ENCODE measurements around the gene CABP1.

Gene CABP1

DNA sequence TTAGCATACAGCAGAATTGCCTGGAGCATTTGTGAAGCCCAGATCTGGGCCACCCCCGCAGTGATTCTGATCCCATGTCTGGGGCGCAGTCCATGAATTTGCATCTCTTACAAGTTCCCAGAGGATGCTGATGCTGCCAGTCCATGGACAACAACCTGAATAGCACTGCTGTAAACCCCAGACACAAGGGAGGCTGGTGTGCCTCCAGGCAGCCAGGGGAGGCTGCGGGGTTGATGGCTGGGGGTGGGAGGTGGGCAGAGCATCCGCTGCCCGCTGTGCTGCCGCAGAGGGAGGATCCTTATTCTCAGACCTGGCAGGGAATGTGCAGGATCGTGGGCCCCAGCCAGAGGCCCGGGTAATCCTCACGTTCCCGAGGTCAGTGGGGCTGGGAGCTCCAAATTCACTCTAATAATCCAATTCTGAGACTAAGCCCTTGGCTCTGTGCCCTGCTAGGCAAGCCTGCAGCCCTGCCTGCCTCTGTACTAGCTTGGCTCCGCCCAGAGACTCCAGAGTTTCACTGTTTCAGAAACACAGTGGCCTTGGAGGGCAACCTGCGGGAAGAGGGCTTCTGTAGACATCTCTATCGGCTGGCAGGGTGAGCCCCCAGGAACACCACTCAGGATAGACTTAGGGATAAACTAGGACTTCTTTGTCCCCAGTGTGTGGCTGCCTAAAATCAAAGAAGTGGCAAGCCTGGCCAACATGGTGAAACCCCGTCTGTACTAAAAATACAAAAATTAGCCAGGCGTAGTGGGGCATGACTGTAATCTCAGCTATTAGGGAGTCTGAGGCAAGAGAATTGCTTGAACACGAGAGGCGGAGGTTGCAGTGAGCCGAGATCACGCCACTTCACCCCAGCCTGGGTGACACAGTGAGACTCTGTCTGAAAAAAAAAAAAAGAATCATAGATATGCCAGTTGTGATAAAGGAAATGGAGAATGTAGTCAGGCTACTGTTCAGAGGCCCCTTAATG is 28.7 kb downstream of the CABP1 start:
- TF ChIP-seq, protein P1, sequence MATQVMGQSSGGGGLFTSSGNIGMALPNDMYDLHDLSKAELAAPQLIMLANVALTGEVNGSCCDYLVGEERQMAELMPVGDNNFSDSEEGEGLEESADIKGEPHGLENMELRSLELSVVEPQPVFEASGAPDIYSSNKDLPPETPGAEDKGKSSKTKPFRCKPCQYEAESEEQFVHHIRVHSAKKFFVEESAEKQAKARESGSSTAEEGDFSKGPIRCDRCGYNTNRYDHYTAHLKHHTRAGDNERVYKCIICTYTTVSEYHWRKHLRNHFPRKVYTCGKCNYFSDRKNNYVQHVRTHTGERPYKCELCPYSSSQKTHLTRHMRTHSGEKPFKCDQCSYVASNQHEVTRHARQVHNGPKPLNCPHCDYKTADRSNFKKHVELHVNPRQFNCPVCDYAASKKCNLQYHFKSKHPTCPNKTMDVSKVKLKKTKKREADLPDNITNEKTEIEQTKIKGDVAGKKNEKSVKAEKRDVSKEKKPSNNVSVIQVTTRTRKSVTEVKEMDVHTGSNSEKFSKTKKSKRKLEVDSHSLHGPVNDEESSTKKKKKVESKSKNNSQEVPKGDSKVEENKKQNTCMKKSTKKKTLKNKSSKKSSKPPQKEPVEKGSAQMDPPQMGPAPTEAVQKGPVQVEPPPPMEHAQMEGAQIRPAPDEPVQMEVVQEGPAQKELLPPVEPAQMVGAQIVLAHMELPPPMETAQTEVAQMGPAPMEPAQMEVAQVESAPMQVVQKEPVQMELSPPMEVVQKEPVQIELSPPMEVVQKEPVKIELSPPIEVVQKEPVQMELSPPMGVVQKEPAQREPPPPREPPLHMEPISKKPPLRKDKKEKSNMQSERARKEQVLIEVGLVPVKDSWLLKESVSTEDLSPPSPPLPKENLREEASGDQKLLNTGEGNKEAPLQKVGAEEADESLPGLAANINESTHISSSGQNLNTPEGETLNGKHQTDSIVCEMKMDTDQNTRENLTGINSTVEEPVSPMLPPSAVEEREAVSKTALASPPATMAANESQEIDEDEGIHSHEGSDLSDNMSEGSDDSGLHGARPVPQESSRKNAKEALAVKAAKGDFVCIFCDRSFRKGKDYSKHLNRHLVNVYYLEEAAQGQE (IDR thresholded peaks at IDR 0.05; ENCODE audit: insufficient read depth in 1 of 2, low read depth in 2 of 2, low read length in 2 of 2): no peak
- no peak for TF ChIP-seq POLR2AphosphoS5 (IDR thresholded peaks at IDR 0.05; ENCODE audit: low read depth, low read length)
- TF ChIP-seq TAF1 (IDR thresholded peaks at IDR 0.05; ENCODE audit: borderline replicate concordance, insufficient read depth, low read length): no peak
- TF ChIP-seq FOXP2 (optimal IDR thresholded peaks at IDR 0.05; ENCODE audit: borderline replicate concordance, extremely low read depth, extremely low read length, insufficient read depth): no peak
- TF ChIP-seq SIN3A (IDR thresholded peaks at IDR 0.05; ENCODE audit: borderline replicate concordance, insufficient read depth, low read length): no peak

GRCh38 chr12:120670667-120671066 is 30.2 kb downstream of the CABP1 start:
- no peak for TF ChIP-seq SIN3A (IDR thresholded peaks at IDR 0.05; ENCODE audit: borderline replicate concordance, insufficient read depth, low read length)
- TF ChIP-seq TAF1 (IDR thresholded peaks at IDR 0.05; ENCODE audit: borderline replicate concordance, insufficient read depth, low read length): no peak
- TF ChIP-seq, protein P1 (IDR thresholded peaks at IDR 0.05; ENCODE audit: insufficient read depth in 1 of 2, low read depth in 2 of 2, low read length in 2 of 2): no peak
- no peak for TF ChIP-seq POLR2AphosphoS5 (IDR thresholded peaks at IDR 0.05; ENCODE audit: low read depth, low read length)
- TF ChIP-seq FOXP2 (optimal IDR thresholded peaks at IDR 0.05; ENCODE audit: borderline replicate concordance, extremely low read depth, extremely low read length, insufficient read depth): no peak

GRCh38 chr12:120674097-120674636 is 33.7 kb downstream of the CABP1 start:
- TF ChIP-seq, protein P1 (IDR thresholded peaks at IDR 0.05; ENCODE audit: insufficient read depth in 1 of 2, low read depth in 2 of 2, low read length in 2 of 2): no peak
- TF ChIP-seq SIN3A (IDR thresholded peaks at IDR 0.05; ENCODE audit: borderline replicate concordance, insufficient read depth, low read length): no peak
- TF ChIP-seq TAF1 (IDR thresholded peaks at IDR 0.05; ENCODE audit: borderline replicate concordance, insufficient read depth, low read length): no peak
- TF ChIP-seq POLR2AphosphoS5 (IDR thresholded peaks at IDR 0.05; ENCODE audit: low read depth, low read length): no peak
- TF ChIP-seq FOXP2 (optimal IDR thresholded peaks at IDR 0.05; ENCODE audit: borderline replicate concordance, extremely low read depth, extremely low read length, insufficient read depth): no peak

DNA sequence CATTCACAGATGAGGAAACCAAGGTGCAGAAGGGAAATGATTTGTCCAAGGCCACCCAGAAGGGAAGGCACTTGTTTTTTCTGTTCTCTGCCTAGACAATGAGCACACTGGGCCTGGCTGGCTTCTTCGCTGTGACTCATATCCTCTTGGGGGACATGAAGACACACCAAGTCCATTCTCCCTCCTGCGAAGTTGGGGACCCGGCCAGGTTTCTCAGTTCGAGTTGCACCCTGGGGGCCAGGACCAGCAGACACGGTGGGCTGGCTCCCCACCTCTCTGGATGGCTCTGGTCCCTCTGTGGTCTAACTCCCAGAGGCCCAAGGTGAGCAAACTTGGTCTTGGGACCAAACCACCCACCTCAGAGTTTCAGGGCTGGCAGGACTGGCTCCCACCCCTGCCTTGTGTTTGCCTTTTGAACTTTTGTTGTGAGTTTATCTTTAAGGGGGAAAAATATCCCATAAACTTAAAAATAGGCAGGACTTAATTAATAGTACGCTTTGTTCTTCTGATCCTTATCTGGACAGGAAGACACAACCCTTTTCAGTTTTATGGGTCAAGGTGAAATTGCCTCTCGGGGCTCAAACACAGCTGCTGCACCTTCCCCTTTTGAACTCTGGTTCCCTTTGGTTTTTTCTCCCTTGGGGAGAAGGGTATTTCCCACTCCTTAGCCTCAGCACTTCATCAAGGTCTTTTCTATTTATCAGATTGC is 37.5 kb downstream of the CABP1 start:
- TF ChIP-seq SIN3A (IDR thresholded peaks at IDR 0.05; ENCODE audit: borderline replicate concordance, insufficient read depth, low read length): no peak
- no peak for TF ChIP-seq FOXP2 (optimal IDR thresholded peaks at IDR 0.05; ENCODE audit: borderline replicate concordance, extremely low read depth, extremely low read length, insufficient read depth)
- no peak for TF ChIP-seq TAF1 (IDR thresholded peaks at IDR 0.05; ENCODE audit: borderline replicate concordance, insufficient read depth, low read length)
- no peak for TF ChIP-seq POLR2AphosphoS5 (IDR thresholded peaks at IDR 0.05; ENCODE audit: low read depth, low read length)
- TF ChIP-seq, protein P1 (IDR thresholded peaks at IDR 0.05; ENCODE audit: insufficient read depth in 1 of 2, low read depth in 2 of 2, low read length in 2 of 2): no peak

Data from PFSK-1 (cell line).